LNCaP clone FGC (cell line): ENCODE measurements around the gene CASP1.

ENCODE experiments used
- DNase-seq: peaks from one replicate; pipeline ENCODE4 v3.0.0-alpha.2; 2011; ENCODE audit warnings: low read depth
- H3K4me3 ChIP-seq: 2 replicates; pipeline ENCODE4 v1.5.1; 2011; ENCODE audit warnings: mild to moderate bottlenecking, low read depth, low read length, control low read depth
- CTCF ChIP-seq: IDR thresholded peaks from 2 replicates; pipeline ENCODE4 v1.5.1; 2012; ENCODE audit warnings: mild to moderate bottlenecking; ENCODE audit not compliant: control insufficient read depth, insufficient read depth; ENCODE audit errors: extremely low read depth

The CASP1 gene

GRCh38 chr11:105007463-105007862 lies 27.5 kb downstream of the CASP1 start:
- TF ChIP-seq CTCF = no peak
- no peak overlapping the region for H3K4me3 ChIP-seq
- DNase-seq = no peak

GRCh38 chr11:105005451-105005845 lies 29.5 kb downstream of the CASP1 start:
- no peak overlapping the region for H3K4me3 ChIP-seq
- DNase-seq = no peak
- TF ChIP-seq CTCF = no peak

- DNase-seq = no peak
- no peak overlapping the region for H3K4me3 ChIP-seq
- no peak for TF ChIP-seq CTCF
Measured at GRCh38 chr11:105004021-105004420, 30.9 kb downstream of the CASP1 start.

GRCh38 chr11:105003151-105003550 lies 31.8 kb downstream of the CASP1 start:
- no peak for DNase-seq
- no peak overlapping the region for H3K4me3 ChIP-seq
- no peak for TF ChIP-seq CTCF

GRCh38 chr11:105000797-105001196 lies 34.1 kb downstream of the CASP1 start:
- peak; percentile 65 for TF ChIP-seq CTCF
- DNase-seq = no peak

GRCh38 chr11:105000167-105000566 lies 34.8 kb downstream of the CASP1 start:
- no peak for TF ChIP-seq CTCF
- DNase-seq = no peak
- H3K4me3 ChIP-seq = no peak overlapping the region

More at GRCh38 chr11:105000797-105001196, 34.1 kb downstream of the CASP1 start:
- no peak overlapping the region for H3K4me3 ChIP-seq

GRCh38 chr11:104999721-105000120 lies 35.2 kb downstream of the CASP1 start:
- H3K4me3 ChIP-seq = no peak overlapping the region
- DNase-seq = no peak
- no peak for TF ChIP-seq CTCF
